Stimulated activated naive CD8-positive, alpha-beta T cell treated with anti-CD3 and anti-CD28 coated beads, Interleukin-15, amount 100 ng/mL, for 72 hours (primary cell): Measurements from ENCODE around the gene SUFU.

ENCODE experiments used
- ATAC-seq: fragments of 150-1000 bp; cut with Tn5 transposase; 2 replicates; pipeline ENCODE4 v1.10.0; 2021; ENCODE audit warnings: mild to moderate bottlenecking, moderate library complexity
- DNase-seq, 2 donors: peaks; one replicate each; pipeline ENCODE4 v3.0.0; 2021 to 2022
- H3K27ac Mint-ChIP-seq, 2 donors: one replicate each; pipeline ENCODE4 v1.8.0; 2022; ENCODE audit warnings: mild to moderate bottlenecking in 2 of 2, mixed read lengths in 2 of 2, moderate library complexity in 2 of 2
- H3K27me3 Mint-ChIP-seq: one replicate; pipeline ENCODE4 v1.8.0; 2022; ENCODE audit warnings: mixed read lengths
- H3K4me1 Mint-ChIP-seq: one replicate; pipeline ENCODE4 v1.8.0; 2022; ENCODE audit warnings: mild to moderate bottlenecking, mixed read lengths
- H3K4me3 Mint-ChIP-seq, 2 donors: one replicate each; pipeline ENCODE4 v1.8.0; 2022; ENCODE audit warnings: mild to moderate bottlenecking in 2 of 2, mixed read lengths in 2 of 2, moderate library complexity in 1 of 2
- H3K9me3 Mint-ChIP-seq, 2 donors: one replicate each; pipeline ENCODE4 v1.8.0; 2022; ENCODE audit warnings: mixed read lengths in 2 of 2

The SUFU gene

DNA sequence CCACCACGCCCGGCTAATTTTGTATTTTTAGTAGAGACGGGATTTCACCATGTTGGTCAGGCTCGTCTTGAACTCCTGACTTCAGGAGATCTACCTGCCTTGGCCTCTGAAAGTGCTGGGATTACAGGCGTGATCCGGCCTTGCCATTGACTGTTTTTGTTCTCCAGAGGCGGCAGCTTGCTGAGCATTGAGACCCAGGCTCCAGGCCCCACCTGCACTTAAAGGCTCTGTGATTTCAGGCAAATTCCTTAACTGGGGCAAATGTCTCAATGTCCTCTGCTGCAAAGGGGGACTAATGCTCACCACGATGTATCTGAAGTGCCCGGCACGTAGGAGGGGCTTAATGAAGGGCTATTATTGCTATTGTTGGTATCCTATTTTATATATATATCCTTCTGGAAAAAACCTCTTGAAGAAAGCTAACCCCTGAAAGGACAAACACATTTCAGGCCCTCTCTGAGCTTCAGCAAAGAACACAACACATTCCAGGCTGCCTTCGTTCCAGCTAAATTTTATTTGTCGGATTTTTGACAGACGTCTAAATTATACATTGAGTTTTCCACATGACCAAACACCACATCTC lies 169.6 kb downstream of the SUFU start:
- H3K27me3 Mint-ChIP-seq, result no peaks in the 10 kb centered on the region
- peaks cover 66% of the 10 kb centered on the region for H3K4me1 Mint-ChIP-seq
- ATAC-seq (no peak), DNase-seq (no peak)
- no peaks in the 10 kb centered on the region for H3K9me3 Mint-ChIP-seq
- peak overlapping the region in 1 of 2 donors; percentile 79 for H3K27ac Mint-ChIP-seq
- peak overlapping the region; percentile 72 to 86 for H3K4me3 Mint-ChIP-seq

DNA sequence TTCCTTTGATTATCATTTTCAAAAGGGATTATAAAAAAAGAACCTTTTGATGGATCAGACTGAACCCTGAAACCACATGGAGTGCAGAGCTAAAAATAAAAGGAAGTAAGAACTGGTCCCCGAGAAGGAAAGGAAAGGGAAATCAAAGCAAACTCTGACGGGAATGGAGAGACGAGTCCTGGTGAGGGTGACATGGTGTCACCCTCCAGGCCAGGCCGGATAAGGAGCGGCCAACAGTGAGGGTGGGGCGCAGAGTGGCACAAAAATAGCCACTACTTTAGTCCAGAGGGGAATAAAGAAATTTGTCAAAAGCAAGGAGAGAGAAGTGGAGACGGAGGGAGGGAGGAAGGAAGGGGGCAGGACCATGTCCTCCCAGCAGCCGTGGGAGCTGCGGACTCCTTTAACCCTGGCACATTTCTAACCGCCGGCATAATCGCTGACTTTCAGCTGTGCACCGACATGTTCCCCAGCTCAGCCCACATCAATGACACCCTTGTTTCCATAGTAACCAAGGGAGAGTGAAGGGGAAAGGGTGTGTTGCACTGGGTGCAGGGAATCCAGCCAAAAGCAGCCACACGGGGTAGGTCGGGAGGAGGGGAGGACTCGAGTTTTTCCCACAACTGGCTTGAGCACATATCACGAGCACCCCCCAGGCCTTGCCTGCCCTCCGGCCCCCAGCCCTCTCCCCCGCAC lies 170.2 kb downstream of the SUFU start:
- Mint-ChIP-seq H3K27me3 (no peaks in the 10 kb centered on the region), H3K9me3 (no peaks in the 10 kb centered on the region), H3K4me1 (peaks cover 70% of the 10 kb centered on the region), H3K27ac (peak overlapping the region; percentile 0 to 79), H3K4me3 (peak overlapping the region; percentile 72 to 86)
- ATAC-seq, result peak; percentile 93
- DNase-seq, result peak; percentile 63 to 72

DNA sequence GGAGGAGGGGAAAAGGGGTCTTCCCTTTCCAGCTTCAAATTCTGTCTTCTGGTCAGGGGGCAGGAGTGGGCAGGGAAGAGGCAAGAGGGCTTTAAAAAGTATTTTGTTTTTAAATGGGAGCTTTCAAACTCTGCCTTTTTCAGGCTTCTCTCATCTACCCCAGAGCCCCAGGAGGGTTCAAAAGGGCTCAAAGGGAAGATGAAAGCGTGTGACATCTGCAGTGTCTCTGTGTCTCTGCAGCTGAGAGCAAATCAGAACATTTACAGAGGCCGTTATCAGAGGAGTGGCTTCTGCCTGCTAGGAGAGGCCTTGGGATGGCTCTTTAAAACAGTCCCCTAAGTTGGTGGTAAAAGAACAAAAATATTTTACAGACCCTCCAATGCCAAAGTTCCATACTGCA lies 170.8 kb downstream of the SUFU start:
- Mint-ChIP-seq H3K9me3 (no peaks in the 10 kb centered on the region), H3K4me3 (peak overlapping the region; percentile 72 to 86), H3K27ac (peak overlapping the region in 1 of 2 donors; percentile 88), H3K4me1 (peaks cover 68% of the 10 kb centered on the region), H3K27me3 (no peaks in the 10 kb centered on the region)
- DNase-seq, result no peak
- ATAC-seq, result peak; percentile 46

DNA sequence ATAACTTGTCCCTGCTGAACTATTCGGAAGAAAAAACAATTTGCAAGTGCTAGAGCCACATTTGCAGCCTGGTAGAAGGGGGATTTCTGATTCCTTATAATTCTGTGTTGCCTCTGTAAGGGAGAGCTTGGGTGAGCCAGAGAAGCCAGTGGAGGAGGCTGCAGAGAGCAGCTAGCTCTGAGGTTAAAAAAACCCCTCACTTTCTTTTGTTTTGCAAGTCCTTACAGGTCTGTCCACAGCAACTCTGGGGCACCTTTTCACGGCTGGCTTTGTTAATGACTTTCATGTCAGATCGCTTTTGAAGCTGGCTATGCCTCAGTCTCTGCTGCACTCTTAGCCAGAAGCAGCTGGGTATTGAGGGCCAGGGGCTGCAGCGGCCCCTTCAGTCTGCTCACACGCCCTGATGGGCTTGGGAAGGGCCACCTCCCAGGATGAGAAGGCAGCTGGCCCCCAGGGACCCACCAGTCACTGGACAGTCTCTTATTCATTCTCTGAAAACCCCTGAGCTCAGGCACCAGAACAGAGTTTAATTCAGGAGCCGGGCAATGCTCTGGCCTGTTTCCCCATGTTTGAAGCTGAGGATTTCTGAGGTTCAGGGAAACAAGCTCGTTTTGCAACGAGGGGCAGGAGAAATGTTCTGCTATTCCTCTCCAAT lies 171.4 kb downstream of the SUFU start:
- Mint-ChIP-seq H3K27ac (peak overlapping the region in 1 of 2 donors; percentile 34), H3K9me3 (no peaks in the 10 kb centered on the region), H3K27me3 (no peaks in the 10 kb centered on the region), H3K4me3 (peak overlapping the region; percentile 72 to 86), H3K4me1 (peaks cover 63% of the 10 kb centered on the region)
- ATAC-seq (peak; percentile 11), DNase-seq (no peak)

DNA sequence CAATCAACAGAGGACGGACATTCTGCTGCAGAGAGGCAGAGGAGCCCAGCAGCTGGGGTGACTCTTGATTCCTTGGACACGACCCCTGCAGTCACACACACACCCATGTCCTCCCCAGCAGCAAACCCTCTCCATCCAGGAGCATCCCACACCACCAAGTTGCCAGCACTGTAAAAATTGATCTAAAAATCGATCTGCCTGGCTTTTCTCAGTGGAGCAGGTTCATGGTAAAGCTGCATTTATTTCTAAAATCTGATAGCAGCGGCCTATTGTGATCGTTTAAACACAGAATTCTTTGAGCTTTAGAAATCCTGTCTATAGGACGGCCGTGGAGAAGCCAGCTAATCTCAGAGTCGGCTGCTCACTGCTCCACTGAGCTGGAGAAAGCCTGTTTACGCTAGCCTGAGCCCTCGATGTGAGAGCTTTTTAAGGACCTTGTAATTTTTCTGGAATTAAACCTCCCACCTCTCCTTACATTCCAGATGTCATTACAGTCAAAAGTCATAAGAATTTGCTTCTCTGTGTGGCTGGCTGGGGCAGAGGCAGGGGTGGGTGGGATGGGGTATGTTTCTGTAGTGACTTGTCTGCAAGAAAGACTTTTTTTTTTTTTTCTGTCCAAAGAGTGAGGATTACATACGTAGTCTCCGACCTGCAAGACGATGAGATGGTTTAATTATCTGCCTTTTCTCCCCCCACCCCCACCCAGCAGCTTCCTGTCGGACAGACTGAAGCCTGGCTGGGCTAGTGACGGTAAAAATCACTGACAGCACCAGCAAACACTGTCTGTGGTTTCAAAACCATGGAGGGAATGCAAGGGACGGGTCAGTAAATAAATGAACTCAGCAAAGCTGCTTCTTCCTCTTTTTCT lies 172.1 kb downstream of the SUFU start:
- ATAC-seq (no peak), DNase-seq (no peak)
- H3K9me3 Mint-ChIP-seq, result no peaks in the 10 kb centered on the region
- H3K27ac Mint-ChIP-seq, result no peak overlapping the region
- no peaks in the 10 kb centered on the region for H3K27me3 Mint-ChIP-seq
- H3K4me3 Mint-ChIP-seq, result peak overlapping the region in 1 of 2 donors; percentile 72
- H3K4me1 Mint-ChIP-seq, result peaks cover 63% of the 10 kb centered on the region

DNA sequence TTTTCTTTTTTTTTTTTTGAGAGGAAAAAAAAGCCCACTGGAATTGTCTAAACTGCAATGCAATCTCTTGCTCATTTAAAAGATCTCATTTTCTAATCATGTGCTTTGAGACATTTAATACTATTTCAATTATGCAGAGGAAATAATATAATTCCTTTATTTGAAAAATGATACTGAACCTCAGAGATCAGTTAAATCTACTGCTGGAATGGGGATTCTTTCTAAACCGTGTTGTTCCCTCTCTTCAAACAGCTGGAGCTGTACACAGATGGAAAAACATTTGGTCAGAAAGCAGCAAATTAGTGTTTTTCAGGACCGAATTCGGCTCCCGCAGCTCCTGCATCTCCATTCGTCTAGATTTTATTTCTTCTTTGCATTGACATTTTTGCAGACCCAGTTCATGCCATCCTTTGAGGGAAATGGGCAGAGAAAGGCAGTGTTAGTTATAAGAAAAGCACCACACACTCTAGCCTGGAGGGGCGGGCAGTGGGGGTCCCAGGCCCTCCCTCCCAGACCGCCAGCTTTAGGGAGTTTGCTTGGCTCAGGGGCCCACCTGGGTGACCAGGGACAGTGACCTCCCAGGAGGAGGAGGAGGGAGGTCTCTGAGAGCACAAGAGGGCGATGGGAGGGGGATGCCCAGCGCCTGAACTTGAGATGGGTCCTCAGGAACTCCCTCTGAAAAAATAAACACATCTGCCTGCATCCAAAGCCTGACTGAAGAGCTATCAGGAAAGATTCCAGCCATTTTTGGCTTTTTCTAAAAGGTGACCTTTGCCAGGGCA lies 173.0 kb downstream of the SUFU start:
- no peak for ATAC-seq
- no peak for DNase-seq
- Mint-ChIP-seq H3K27ac (peak overlapping the region in 1 of 2 donors; percentile 30), H3K9me3 (no peaks in the 10 kb centered on the region), H3K4me3 (no peak overlapping the region), H3K27me3 (no peaks in the 10 kb centered on the region), H3K4me1 (peaks cover 69% of the 10 kb centered on the region)

DNA sequence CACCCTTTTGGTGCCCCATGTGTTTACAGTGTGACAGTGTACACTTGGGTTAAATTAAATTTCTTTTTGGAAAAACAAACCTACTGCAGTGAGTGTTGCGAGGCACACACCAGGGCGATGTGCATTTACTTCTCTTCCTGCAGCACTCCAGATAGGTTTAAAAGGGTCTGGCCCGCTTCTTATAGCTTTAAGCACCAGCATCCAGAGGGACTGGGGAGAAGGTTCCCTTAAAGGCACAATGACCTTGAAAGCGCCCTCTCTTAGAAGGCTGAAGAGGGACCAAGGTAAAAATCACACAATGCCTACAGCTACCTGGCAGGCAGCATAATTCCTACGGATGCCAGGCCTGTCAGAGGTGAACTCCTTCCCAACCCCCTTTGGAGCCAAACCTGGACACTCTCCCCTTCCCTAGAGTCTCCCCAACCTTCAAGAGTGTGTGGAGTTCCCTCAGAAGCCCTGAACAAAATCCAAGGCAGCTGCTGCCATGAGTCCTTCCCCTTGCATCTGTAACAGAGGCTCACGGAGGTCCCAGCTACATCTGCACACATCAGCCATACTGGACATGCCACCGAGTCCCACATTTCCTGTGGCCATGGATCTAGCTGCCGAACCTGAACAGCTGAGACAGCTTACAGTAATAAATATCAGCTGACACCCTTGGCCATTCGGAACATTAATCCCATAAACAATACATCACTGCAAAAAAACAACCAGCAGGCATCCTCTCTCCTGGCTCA lies 173.7 kb downstream of the SUFU start:
- H3K4me1 Mint-ChIP-seq, result peaks cover 76% of the 10 kb centered on the region
- ATAC-seq, result no peak

DNA sequence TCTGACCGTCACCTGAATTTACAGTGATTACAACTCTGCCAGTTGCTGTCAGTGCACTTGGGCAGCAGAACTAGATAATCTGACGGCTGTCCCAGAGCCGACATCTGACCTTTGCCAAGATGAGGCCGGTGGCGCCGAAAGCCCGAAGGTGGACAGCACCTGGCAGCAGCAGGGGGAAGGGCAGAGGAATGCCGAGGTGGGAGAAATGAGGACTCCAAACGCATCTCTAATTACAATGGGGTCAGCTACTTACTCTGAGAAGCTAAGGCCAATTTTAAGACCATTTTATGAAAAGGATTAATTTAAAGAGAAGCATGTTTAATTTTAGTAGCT lies 174.3 kb downstream of the SUFU start:
- ATAC-seq, result no peak
- H3K27ac Mint-ChIP-seq, result peak overlapping the region in 1 of 2 donors; percentile 72
- peaks cover 72% of the 10 kb centered on the region for H3K4me1 Mint-ChIP-seq
- H3K27me3 Mint-ChIP-seq, result no peaks in the 10 kb centered on the region
- H3K4me3 Mint-ChIP-seq, result no peak overlapping the region
- no peak for DNase-seq
- no peaks in the 10 kb centered on the region for H3K9me3 Mint-ChIP-seq

More for the DNA sequence above, 173.7 kb downstream of the SUFU start:
- no peaks in the 10 kb centered on the region for H3K9me3 Mint-ChIP-seq
- DNase-seq, result no peak
- H3K27me3 Mint-ChIP-seq, result no peaks in the 10 kb centered on the region
- H3K27ac Mint-ChIP-seq, result no peak overlapping the region
- H3K4me3 Mint-ChIP-seq, result no peak overlapping the region

DNA sequence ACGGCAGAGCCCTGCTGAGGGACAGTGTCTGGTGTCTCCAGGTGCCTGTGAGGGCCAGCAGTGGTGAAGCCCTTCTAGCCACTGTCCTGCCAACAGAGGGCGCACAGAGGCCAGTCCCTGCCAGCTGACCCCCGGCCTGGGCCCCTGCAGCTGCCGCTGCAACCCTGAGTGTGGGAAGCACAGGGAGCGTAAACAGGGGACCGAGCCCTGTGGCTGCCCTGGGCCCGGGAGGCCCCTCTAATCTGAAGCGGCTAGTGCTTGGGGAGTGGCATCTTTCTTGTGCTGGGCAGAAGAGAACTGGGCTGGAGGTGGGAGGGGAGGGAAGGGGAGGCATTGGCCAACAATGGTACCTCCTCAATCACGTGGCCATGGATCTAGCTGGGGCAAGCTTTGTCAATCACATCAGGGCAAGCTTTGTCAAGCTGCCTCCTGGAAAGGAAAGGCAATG lies 175.1 kb downstream of the SUFU start:
- Mint-ChIP-seq H3K9me3 (no peaks in the 10 kb centered on the region), H3K4me3 (no peak overlapping the region), H3K4me1 (peaks cover 63% of the 10 kb centered on the region), H3K27me3 (no peaks in the 10 kb centered on the region), H3K27ac (no peak overlapping the region)
- ATAC-seq (no peak), DNase-seq (no peak)

DNA sequence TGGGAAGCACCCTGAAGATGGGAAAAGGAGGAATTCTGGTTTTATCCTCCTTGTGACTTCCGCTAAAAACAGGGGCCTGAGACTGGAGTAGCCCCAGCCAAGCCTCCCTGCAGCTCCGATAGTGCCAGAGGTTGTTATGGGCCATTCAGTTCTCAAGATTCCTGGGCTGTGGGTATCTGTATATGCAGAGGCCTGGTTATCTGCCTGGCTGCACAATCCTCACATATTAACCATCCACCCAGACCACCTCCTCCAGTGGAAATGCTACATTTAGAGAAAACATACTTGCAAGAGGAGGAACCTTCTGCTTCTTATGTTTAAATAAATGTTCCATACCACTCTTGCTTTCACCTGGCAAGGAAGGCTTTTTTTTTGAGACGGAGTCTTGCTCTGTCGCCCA lies 175.8 kb downstream of the SUFU start:
- Mint-ChIP-seq H3K27me3 (no peaks in the 10 kb centered on the region), H3K4me3 (no peak overlapping the region), H3K27ac (peak overlapping the region in 1 of 2 donors; percentile 74), H3K4me1 (peaks cover 56% of the 10 kb centered on the region), H3K9me3 (no peaks in the 10 kb centered on the region)
- DNase-seq (no peak), ATAC-seq (no peak)

DNA sequence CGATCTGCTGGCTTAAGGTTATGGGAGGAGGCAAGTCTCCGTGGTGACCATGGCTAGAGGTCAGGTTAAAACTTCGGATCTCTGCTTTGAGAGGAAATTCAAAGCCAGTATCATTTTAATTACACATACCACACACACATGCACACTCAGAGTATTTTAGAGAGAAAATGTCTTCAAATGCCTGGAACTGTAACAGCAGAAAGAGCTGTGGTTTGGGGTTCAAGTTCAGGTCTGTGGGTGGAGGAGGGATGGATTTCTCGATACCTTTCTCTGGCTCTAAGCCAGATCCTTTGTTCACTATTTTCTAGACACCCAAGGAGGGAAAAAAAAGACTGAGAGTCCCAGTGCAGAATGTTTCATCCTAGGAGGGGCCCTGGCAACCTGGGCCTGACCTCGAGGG lies 177.9 kb downstream of the SUFU start:
- ATAC-seq, result no peak
- Mint-ChIP-seq H3K4me1 (peaks cover 41% of the 10 kb centered on the region), H3K4me3 (peak overlapping the region in 1 of 2 donors; percentile 2)

DNA sequence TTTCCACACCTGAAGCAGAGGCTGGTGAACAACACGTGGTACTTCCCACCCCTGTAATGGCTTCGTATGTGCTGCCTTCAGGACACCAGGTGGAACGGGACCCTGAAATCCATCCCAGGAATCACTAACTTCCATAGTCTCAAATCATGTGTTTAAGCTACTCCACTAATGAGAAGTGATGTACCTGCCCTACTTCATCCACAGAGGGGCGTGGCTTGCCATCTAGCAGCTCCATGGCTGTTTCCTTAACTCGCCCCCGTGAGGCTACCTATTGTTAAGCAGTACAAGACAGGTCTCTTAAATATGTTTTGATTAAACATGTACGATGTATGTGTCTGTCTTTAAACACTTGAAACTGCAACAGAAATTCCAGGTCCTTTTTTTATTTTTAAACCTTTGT lies 178.6 kb downstream of the SUFU start:
- Mint-ChIP-seq H3K9me3 (no peaks in the 10 kb centered on the region), H3K4me1 (peaks cover 34% of the 10 kb centered on the region), H3K27ac (no peak overlapping the region), H3K27me3 (no peaks in the 10 kb centered on the region), H3K4me3 (peak overlapping the region in 1 of 2 donors; percentile 2)
- no peak for DNase-seq
- ATAC-seq, result no peak

More for the DNA sequence above, 177.9 kb downstream of the SUFU start:
- DNase-seq, result no peak
- no peaks in the 10 kb centered on the region for H3K9me3 Mint-ChIP-seq
- no peaks in the 10 kb centered on the region for H3K27me3 Mint-ChIP-seq
- H3K27ac Mint-ChIP-seq, result no peak overlapping the region

DNA sequence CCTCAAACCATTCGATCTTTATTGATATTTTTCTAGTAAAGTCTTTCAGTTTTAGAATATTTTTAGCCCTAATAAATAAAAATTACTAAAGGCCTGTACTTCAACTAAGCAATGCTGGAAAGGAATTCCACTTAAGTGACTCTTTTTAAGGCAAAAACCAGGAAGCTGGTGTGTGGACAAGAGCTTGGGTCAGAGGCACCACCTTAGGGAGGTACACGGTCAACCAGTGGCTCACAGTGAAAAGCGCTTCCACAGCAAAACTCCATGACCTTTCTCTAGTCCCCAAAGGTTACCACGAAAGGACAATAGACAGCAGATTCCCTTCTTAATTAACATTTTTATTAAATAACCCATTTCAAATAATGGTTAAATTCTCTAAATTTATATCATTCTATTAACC lies 179.2 kb downstream of the SUFU start:
- Mint-ChIP-seq H3K4me3 (no peak overlapping the region), H3K27ac (no peak overlapping the region), H3K27me3 (no peaks in the 10 kb centered on the region), H3K4me1 (peaks cover 29% of the 10 kb centered on the region), H3K9me3 (no peaks in the 10 kb centered on the region)
- DNase-seq (no peak), ATAC-seq (no peak)
